Measurements from ENCODE around the gene MSH5.

MSH5 gene

GRCh38 chr6:31730631-31731086, 9.1 kb upstream of the MSH5 start:
- no peak for DNase-seq

- no peak for DNase-seq
Measured at GRCh38 chr6:31732029-31732428, 7.8 kb upstream of the MSH5 start.

GRCh38 chr6:31733734-31734133, 6.1 kb upstream of the MSH5 start:
- DNase-seq = no peak

- no peak for DNase-seq
Measured at GRCh38 chr6:31734247-31734820, 5.5 kb upstream of the MSH5 start.

- no peak for DNase-seq
Measured at GRCh38 chr6:31734821-31735406, 4.9 kb upstream of the MSH5 start.

GRCh38 chr6:31736021-31736767, 3.6 kb upstream of the MSH5 start, which contains the start of gene CLIC1:
Gene CLIC1, minus strand, starts transcription at chr6:31736530. Its CDS starts 230 bp downstream, at chr6:31736300.
- peak; percentile 88 for DNase-seq

GRCh38 chr6:31736768-31737314, 3.0 kb upstream of the MSH5 start:
- no peak for DNase-seq

- DNase-seq = no peak
Measured at GRCh38 chr6:31737315-31737990, 2.4 kb upstream of the MSH5 start.

GRCh38 chr6:31737991-31738979, 1.5 kb upstream of the MSH5 start:
- DNase-seq = no peak

GRCh38 chr6:31740397-31741223, 805 bp downstream of the MSH5 start:
- DNase-seq = no peak

- DNase-seq = no peak
Measured at GRCh38 chr6:31741815-31742214, 2.0 kb downstream of the MSH5 start.

GRCh38 chr6:31742894-31743293, 3.1 kb downstream of the MSH5 start:
- DNase-seq = no peak

GRCh38 chr6:31744422-31744821, 4.6 kb downstream of the MSH5 start:
- no peak for DNase-seq

- DNase-seq = no peak
Measured at GRCh38 chr6:31749301-31750036, 9.7 kb downstream of the MSH5 start.

- DNase-seq = no peak
Measured at GRCh38 chr6:31750411-31751022, 10.7 kb downstream of the MSH5 start.

- DNase-seq = no peak
Measured at GRCh38 chr6:31752739-31753319, 13.0 kb downstream of the MSH5 start.

- DNase-seq = no peak
Measured at GRCh38 chr6:31758281-31758680, 18.5 kb downstream of the MSH5 start.

GRCh38 chr6:31760790-31761189, 21.0 kb downstream of the MSH5 start:
- no peak for DNase-seq

GRCh38 chr6:31761343-31761742, 21.5 kb downstream of the MSH5 start:
- DNase-seq = no peak

Measured in right forelimb (tissue), 1 donor.